ENCODE data around the gene CNPY4.

DNA sequence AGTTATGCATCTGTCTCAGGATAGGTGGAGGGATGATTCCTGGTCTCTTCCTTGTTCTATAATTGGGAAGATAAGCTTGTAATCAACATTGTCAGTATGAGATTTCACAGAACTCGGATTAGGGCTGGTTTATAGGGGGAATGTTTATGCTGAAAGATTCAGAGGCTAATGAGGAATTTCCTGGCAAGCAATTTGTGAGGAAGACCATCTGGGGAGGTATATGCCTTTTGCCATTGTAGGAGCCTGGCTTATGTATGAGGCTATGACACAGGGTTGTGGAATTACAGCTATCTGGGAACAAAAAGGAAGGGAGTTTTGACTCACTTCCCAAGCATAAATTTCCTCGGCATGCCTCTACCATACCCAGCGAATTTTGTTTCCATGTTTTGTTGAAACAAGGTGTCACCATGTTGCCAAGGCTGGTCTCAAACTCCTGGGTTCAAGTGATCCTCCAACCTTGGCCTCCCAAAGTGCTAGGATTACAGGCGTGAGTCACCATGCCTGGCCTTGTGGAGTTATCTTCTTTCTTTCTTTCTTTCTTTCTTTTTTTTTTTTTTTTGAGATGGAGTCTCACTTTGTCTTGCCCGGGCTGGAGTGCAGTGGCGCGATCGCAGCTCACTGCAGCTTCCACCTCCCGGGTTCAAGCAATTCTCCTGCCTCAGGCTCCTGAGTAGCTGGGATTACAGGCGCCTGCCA, 32.2 kb upstream of the CNPY4 start:
- TF ChIP-seq POLR2A (IDR thresholded peaks at IDR 0.05; ENCODE audit: low read depth, low read length) (no peak), TAF1 (IDR thresholded peaks at IDR 0.05; ENCODE audit: borderline replicate concordance, low read depth, low read length) (no peak)
